Stomach (tissue), 4 donors: ENCODE results near the gene KIFBP.

Experiments used
- CTCF ChIP-seq, 7 experiments: fragments of 450-650 bp in 4 of 7; fragments of 200-600 bp in 3 of 7; sonication (generic) in 3 of 7; IDR thresholded peaks; one replicate each; pipeline ENCODE4 v1.5.1; 2016 to 2019; ENCODE audit warnings: antibody characterized with exemption in 7 of 7, control low read depth in 2 of 7, mild to moderate bottlenecking in 1 of 7
- EP300 ChIP-seq: sonication (generic); formaldehyde crosslinking; IDR thresholded peaks from one replicate; pipeline ENCODE4 v1.6.1; 2017; ENCODE audit warnings: antibody characterized with exemption
- POLR2A ChIP-seq, 4 donors: fragments of 450-650 bp; IDR thresholded peaks; one replicate each; pipeline ENCODE4 v1.6.1; 2016; ENCODE audit warnings: antibody characterized with exemption in 4 of 4, control low read depth in 2 of 4, mild to moderate bottlenecking in 1 of 4, moderate library complexity in 1 of 4
- POLR2AphosphoS5 ChIP-seq, 3 donors: sonication (generic); formaldehyde crosslinking; IDR thresholded peaks; one replicate each; pipeline ENCODE4 v1.6.1; 2016; ENCODE audit warnings: antibody characterized with exemption in 3 of 3

GRCh38 chr10:68973975-68974374 lies 14.6 kb upstream of the KIFBP start:
- TF ChIP-seq CTCF (IDR thresholded peaks at IDR 0.05): no peak
- TF ChIP-seq EP300: no peak
- TF ChIP-seq POLR2AphosphoS5 (IDR thresholded peaks at IDR 0.05): no peak
- TF ChIP-seq POLR2A (IDR thresholded peaks at IDR 0.05): no peak
